Activated naive CD4-positive, alpha-beta T cell treated with anti-CD3 and anti-CD28 coated beads, Interleukin-2, amount 50 U/mL, for 16 hours (primary cell): ENCODE measurements around the gene TFDP1.

ENCODE experiments used
- DNase-seq: peaks from one replicate; pipeline ENCODE4 v3.0.0-alpha.2; 2020

TFDP1 gene

GRCh38 chr13:113667771-113668490, 83.4 kb downstream of the TFDP1 start:
- DNase-seq: no peak

DNA sequence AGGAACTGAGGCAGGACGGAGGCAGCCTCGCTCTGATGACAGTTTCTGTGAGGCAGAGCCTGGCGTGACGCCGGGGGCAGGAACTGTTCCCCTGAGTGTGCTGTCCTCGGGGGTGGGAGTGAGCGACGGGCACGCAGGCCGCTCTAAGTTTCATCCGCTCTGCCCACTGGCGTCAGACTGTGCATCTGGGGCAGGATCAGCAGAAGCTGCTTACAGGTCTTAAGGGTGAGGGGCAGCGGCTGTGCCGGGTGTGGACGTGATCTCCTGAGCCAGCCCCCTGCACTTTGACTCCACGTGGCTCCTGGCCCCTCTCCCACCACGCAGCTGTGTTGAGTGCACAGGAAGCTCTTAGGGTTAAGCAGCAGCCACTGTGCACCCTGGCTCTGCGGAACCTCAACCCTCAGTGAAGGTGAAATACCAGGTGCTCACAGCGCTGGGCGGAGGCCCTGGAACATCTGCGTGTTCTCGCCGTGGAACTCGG, 84.0 kb downstream of the TFDP1 start:
- no peak for DNase-seq

- DNase-seq: no peak
Measured at GRCh38 chr13:113669231-113669754, 84.7 kb downstream of the TFDP1 start.

DNA sequence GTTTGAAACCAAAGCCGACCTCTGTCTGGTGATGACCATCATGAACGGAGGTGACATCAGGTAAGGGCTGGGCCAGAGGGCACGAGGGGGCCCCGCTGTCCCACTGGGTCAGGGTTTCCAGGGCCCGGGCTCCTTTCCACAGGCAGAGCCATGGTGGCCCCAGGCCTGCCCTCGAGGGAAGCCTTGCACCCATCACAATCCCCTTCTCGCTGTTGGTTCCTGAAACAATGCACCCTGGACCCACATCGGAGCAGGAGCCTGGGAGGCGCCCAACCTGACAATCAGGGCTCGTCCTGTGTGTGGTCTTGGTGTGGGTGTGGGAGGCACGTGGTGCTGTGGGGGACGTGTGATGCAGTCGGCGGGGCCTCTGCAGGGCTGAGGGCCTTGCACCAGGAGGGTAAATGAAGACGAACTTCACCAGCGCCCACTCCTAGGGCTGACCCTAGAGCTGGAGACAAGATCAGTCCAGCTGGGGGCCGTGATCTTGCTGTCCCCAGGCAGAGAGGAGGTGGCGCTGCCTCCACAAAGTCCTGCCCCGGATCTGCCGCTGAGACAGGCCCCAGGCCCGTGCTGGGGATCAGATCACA, 85.3 kb downstream of the TFDP1 start:
- no peak for DNase-seq

DNA sequence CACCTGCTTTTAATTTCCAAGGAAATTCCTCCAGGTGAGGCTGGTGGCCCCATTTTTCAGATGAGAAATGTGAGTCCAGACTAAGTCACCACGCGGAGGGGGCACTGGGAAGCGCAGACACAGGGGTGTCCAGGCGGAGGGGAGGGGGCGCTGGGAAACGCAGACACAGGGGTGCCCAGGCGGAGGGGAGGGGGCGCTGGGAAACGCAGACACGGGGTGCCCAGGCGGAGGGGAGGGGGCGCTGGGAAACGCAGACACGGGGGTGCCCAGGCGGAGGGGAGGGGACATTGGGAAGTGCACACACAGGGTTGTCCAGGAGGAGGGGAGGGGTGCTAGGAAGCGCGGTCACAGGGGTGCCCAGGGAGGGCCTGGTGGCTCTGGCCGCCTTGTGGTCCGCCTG, 86.0 kb downstream of the TFDP1 start:
- no peak for DNase-seq

GRCh38 chr13:113671066-113672001, 86.8 kb downstream of the TFDP1 start:
- no peak for DNase-seq

DNA sequence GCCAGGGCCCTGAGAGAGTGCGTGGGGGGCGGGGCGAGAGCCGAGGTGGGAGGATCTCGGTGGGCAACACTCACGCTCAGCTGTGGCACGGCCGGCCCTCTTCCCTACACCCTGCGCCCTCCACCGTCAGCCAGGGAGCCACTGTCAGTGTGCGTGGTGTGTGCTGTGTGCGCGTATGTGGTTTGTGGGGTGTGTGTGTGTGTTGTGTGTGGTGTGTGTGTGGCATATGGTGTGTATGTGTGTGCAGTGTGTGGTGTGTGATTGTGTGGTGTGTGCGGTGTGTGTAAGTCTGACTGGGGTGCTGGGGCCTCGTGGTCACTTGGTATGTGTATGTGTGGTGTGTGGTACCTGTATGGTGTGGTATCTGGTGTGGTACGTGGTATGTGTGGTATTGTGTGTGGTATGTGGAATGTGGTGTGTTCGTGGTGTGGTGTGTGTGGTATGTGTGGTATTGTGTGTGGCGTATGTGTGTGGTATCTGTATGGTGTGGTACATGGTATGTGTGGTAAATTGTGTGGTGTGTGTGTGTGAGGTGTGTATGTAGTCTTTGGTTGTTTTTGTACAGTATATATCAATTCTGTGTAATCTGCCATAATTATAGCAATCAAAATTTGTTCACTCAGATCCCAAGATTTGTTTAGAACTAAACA, 87.6 kb downstream of the TFDP1 start:
- DNase-seq: no peak
